Stimulated activated CD8-positive, alpha-beta memory T cell treated with anti-CD3 and anti-CD28 coated beads, Interleukin-15, amount 100 ng/mL, for 4 hours (primary cell): ENCODE data around the gene FMOD.
A peak's percentile ranks its signal among the peaks of the same experiment; 100 is the strongest.

Experiments
- DNase-seq, 2 donors: peaks; one replicate each; pipeline ENCODE4 v3.0.0-alpha.2; 2020; ENCODE audit warnings: low read depth in 2 of 2

The FMOD gene

GRCh38 chr1:203361945-203362719, 11.2 kb upstream of the FMOD start:
- DNase-seq: no peak

GRCh38 chr1:203360547-203361185, 9.7 kb upstream of the FMOD start:
- DNase-seq: no peak

- DNase-seq: no peak
Observed at GRCh38 chr1:203359010-203359571, 8.2 kb upstream of the FMOD start.

- no peak for DNase-seq
Observed at GRCh38 chr1:203354246-203354645, 3.3 kb upstream of the FMOD start.

GRCh38 chr1:203353486-203353885, 2.6 kb upstream of the FMOD start:
- no peak for DNase-seq

- DNase-seq: no peak
Observed at GRCh38 chr1:203349773-203350524, 973 bp downstream of the FMOD start.

GRCh38 chr1:203349166-203349565, 1.8 kb downstream of the FMOD start:
- no peak for DNase-seq

- DNase-seq: no peak
Observed at GRCh38 chr1:203346769-203347102, 4.2 kb downstream of the FMOD start.

GRCh38 chr1:203346060-203346768, 4.7 kb downstream of the FMOD start:
- DNase-seq: no peak

- no peak for DNase-seq
Observed at GRCh38 chr1:203343956-203344754, 6.8 kb downstream of the FMOD start.

- DNase-seq: no peak
Observed at GRCh38 chr1:203342192-203342940, 8.6 kb downstream of the FMOD start.

- no peak for DNase-seq
Observed at GRCh38 chr1:203340112-203340790, 10.7 kb downstream of the FMOD start.

GRCh38 chr1:203338335-203339036, 12.4 kb downstream of the FMOD start:
- peak in 1 of 2 donors; percentile 41 for DNase-seq

GRCh38 chr1:203336097-203336496, 14.8 kb downstream of the FMOD start:
- DNase-seq: no peak

- DNase-seq: no peak
Observed at GRCh38 chr1:203335503-203335902, 15.4 kb downstream of the FMOD start.

GRCh38 chr1:203331224-203331623, 19.7 kb downstream of the FMOD start:
- no peak for DNase-seq

- DNase-seq: no peak
Observed at GRCh38 chr1:203328714-203329122, 22.2 kb downstream of the FMOD start.

- DNase-seq: no peak
Observed at GRCh38 chr1:203327684-203328457, 23.1 kb downstream of the FMOD start.
